Prostate gland (tissue), 2 donors: ENCODE data around the gene PPP2R2B. TPM values are rescaled to one million over a fixed set of nuclear protein-coding genes. Genes with fewer than 3 reads are reported as not detected.

ENCODE experiments used
- DNase-seq: peaks from one replicate; pipeline ENCODE4 v3.0.0-alpha.2; 2019; ENCODE audit warnings: low spot score
- H3K27ac ChIP-seq, 2 donors: fragments of 200-600 bp; sonication (generic); 2 replicates each; pipeline ENCODE4 v1.5.1; 2017 to 2019
- H3K27me3 ChIP-seq: fragments of 200-600 bp; sonication (generic); replicated peaks from 2 replicates; pipeline ENCODE4 v1.5.1; 2019; ENCODE audit not compliant: insufficient read depth
- H3K36me3 ChIP-seq, 2 donors: fragments of 200-600 bp; sonication (generic); 1 replicate in 1 of 2; 2 replicates in 1 of 2; pipeline versions ENCODE4 v1.5.1 to v1.8.1; 2017 to 2019
- H3K4me1 ChIP-seq: fragments of 200-600 bp; sonication (generic); replicated peaks from 2 replicates; pipeline ENCODE4 v1.5.1; 2019
- H3K4me3 ChIP-seq, 2 donors: fragments of 200-600 bp; sonication (generic); 2 replicates each; pipeline ENCODE4 v1.5.1; 2017 to 2019
- H3K9me3 ChIP-seq: fragments of 200-600 bp; sonication (generic); 2 replicates; pipeline ENCODE4 v1.5.1; 2017
- CTCF ChIP-seq, 4 experiments: fragments of 200-600 bp in 2 of 4; fragments of 450-650 bp in 2 of 4; sonication (generic) in 2 of 4; IDR thresholded peaks; 1 replicate in 3 of 4; 2 replicates in 1 of 4; pipeline ENCODE4 v1.5.1; 2016 to 2019; ENCODE audit warnings: antibody characterized with exemption in 4 of 4, mild to moderate bottlenecking in 2 of 4, moderate library complexity in 2 of 4
- POLR2A ChIP-seq: fragments of 450-650 bp; IDR thresholded peaks from one replicate; pipeline ENCODE4 v1.6.1; 2016; ENCODE audit warnings: antibody characterized with exemption, mild to moderate bottlenecking
- POLR2AphosphoS5 ChIP-seq: sonication (generic); formaldehyde crosslinking; IDR thresholded peaks from one replicate; pipeline ENCODE4 v1.6.1; 2017; ENCODE audit warnings: antibody characterized with exemption
- WGBS: methylation state at CpG from one replicate; pipeline ENCODE4 v1.1.5; 2018; 5-methylcytosine and 5-hydroxymethylcytosine counted together
- intact Hi-C: fragments of 100-400 bp; cut with DNase I; formaldehyde crosslinking; loops from one replicate; pipeline ENCODE4 v1.14.2; 2022
- total RNA-seq, 2 donors: library from RNA; depleted of rRNA; stranded (reverse); fragments of >200 nt; gene quantifications; one replicate each; pipeline ENCODE4 v1.1.0, GENCODE V29; 2016

Gene PPP2R2B
- total RNA-seq, 2 donors from 2014 or later, result 0.68 to 2.6 TPM

GRCh38 chr5:146791471-146791870, 87.1 kb downstream of the PPP2R2B start:
- no peaks in the 10 kb centered on the region for H3K4me1 ChIP-seq
- no peak for TF ChIP-seq CTCF (IDR thresholded peaks at IDR 0.05)
- TF ChIP-seq POLR2AphosphoS5, result no peak
- TF ChIP-seq POLR2A, result no peak
- H3K27me3 ChIP-seq, result no peaks in the 10 kb centered on the region
- no peak overlapping the region for H3K4me3 ChIP-seq
- no peak overlapping the region for H3K27ac ChIP-seq
- no peak for DNase-seq
- intact Hi-C loops, result no loop called here
- no peaks in the 10 kb centered on the region for H3K36me3 ChIP-seq
- H3K9me3 ChIP-seq, result no peaks in the 10 kb centered on the region

- TF ChIP-seq POLR2A (no peak), POLR2AphosphoS5 (no peak), CTCF (IDR thresholded peaks at IDR 0.05) (no peak)
- intact Hi-C loops, result no loop called here
- no peak overlapping the region for H3K27ac ChIP-seq
- H3K36me3 ChIP-seq, result no peaks in the 10 kb centered on the region
- 85% methylated on average over 6 of the region's 6 CpGs for WGBS
- H3K27me3 ChIP-seq, result no peaks in the 10 kb centered on the region
- H3K9me3 ChIP-seq, result no peaks in the 10 kb centered on the region
- no peaks in the 10 kb centered on the region for H3K4me1 ChIP-seq
- no peak overlapping the region for H3K4me3 ChIP-seq
- DNase-seq, result no peak
These were observed 88.6 kb downstream of the PPP2R2B start for GRCh38 chr5:146789712-146790653.

GRCh38 chr5:146788898-146789297, 89.7 kb downstream of the PPP2R2B start:
- intact Hi-C loops, result no loop called here
- no peaks in the 10 kb centered on the region for H3K4me1 ChIP-seq
- H3K27ac ChIP-seq, result no peak overlapping the region
- H3K36me3 ChIP-seq, result no peaks in the 10 kb centered on the region
- no peak for DNase-seq
- H3K9me3 ChIP-seq, result no peaks in the 10 kb centered on the region
- TF ChIP-seq POLR2A, result no peak
- 29% methylated on average over 2 of the region's 2 CpGs for WGBS
- H3K27me3 ChIP-seq, result no peaks in the 10 kb centered on the region
- H3K4me3 ChIP-seq, result no peak overlapping the region

- no peak for TF ChIP-seq POLR2AphosphoS5
- no peak for TF ChIP-seq POLR2A
- no peak for TF ChIP-seq CTCF (IDR thresholded peaks at IDR 0.05)
- 42% methylated on average over 3 of the region's 3 CpGs for WGBS
These were observed 93.5 kb downstream of the PPP2R2B start for GRCh38 chr5:146785065-146785464.

GRCh38 chr5:146781157-146781556, 97.4 kb downstream of the PPP2R2B start:
- Histone ChIP-seq H3K9me3 (no peaks in the 10 kb centered on the region), H3K27ac (no peak overlapping the region), H3K4me3 (no peak overlapping the region), H3K36me3 (no peaks in the 10 kb centered on the region), H3K4me1 (no peaks in the 10 kb centered on the region), H3K27me3 (no peaks in the 10 kb centered on the region)
- DNase-seq, result no peak
- no peak for TF ChIP-seq POLR2AphosphoS5
- no peak for TF ChIP-seq CTCF (IDR thresholded peaks at IDR 0.05)
- TF ChIP-seq POLR2A, result no peak
- WGBS, result 78% methylated on average over 2 of the region's 2 CpGs
- intact Hi-C loops, result no loop called here

More at GRCh38 chr5:146785065-146785464, 93.5 kb downstream of the PPP2R2B start:
- H3K27ac ChIP-seq, result no peak overlapping the region
- no peaks in the 10 kb centered on the region for H3K36me3 ChIP-seq
- no peaks in the 10 kb centered on the region for H3K9me3 ChIP-seq
- no peaks in the 10 kb centered on the region for H3K27me3 ChIP-seq
- no peaks in the 10 kb centered on the region for H3K4me1 ChIP-seq
- intact Hi-C loops, result no loop called here
- DNase-seq, result no peak
- H3K4me3 ChIP-seq, result no peak overlapping the region
